C4-2B (cell line): ENCODE results near the gene KCNH3.

Experiments used
- CTCF ChIP-seq: fragments of 450-650 bp; conservative IDR thresholded peaks from 2 replicates; pipeline ENCODE4 v1.5.1; 2017; ENCODE audit warnings: mild to moderate bottlenecking
- ZFX ChIP-seq: fragments of 450-650 bp; IDR thresholded peaks from 2 replicates; pipeline ENCODE4 v1.6.1; 2017

DNA sequence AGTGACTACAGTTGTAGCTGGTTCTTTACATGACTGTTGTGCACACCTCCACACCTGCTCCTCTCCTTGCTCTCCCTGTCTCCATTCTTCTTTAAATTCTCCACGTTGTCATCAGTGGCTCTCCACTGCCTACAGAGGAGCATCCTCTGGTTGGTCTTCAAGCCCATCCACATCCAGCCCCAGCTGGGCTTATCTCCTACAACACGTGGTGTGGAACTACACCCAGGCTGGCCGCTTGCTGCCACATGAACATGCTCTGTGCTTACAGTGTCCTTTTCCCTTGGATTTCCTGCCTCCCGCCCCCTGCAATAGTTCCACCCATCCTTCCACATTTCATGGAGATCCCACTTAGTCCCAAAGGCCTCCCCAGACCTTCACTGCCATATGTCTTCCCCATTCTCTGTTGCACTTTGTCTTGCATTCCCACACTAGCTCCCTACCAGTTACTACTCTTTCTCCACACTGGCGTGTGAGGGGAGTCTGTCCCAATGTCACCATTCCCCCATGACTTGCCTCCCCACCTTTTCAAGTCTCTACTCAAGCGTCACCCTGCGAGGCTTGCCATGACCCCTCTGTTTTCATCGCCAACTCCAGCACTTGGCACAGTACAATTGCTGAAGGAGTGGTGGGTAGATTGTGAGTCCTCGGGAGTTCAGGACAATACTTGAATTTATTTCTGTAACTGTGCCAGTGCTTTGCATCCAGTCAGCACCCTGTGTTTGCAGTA, 38.9 kb downstream of the KCNH3 start:
- TF ChIP-seq CTCF (no peak), ZFX (no peak)
